Heart left ventricle (tissue), 13 donors: ENCODE measurements around the gene HPSE2.

ENCODE experiments used
- POLR2A ChIP-seq, 2 donors: fragments of 450-650 bp; IDR thresholded peaks; one replicate each; pipeline ENCODE4 v1.6.1; 2017; ENCODE audit warnings: antibody characterized with exemption in 2 of 2, mild to moderate bottlenecking in 2 of 2, moderate library complexity in 2 of 2
- TF ChIP-seq, protein P1 (sequence below), 12 donors: fragments of 200-600 bp; sonication (generic) in 4 of 12; IDR thresholded peaks; one replicate each; pipeline versions ENCODE4 v1.5.0 to v1.8.0; 2018 to 2022; ENCODE audit warnings: antibody characterized with exemption in 12 of 12, mild to moderate bottlenecking in 5 of 12
- donor health status: ischemic (EF 13 %, LVEDD 7.1; RV severe dilation, severe dysfunction).
- donor health status: DM: no; HTN: yes; CAD: no.
- donor health status: DM: no; HTN: no; CAD: no.
- donor health status: ischemic (EF 25% LVEDD 6.9; RV normal size, moderate dysfunction).
- donor health status: ischemic (EF 25% LVEDD 5.7; RV mildly dilated, moderate dysfunction).
- donor health status: ischemic (EF 35%, LVEDD 5.7; RV mildly dilated, moderate dysfunction).
- donor health status: nonischemic (EF 11% LVEDD 7.7; RV severe dilation, severe dysfunction).
- donor health status: DM: yes; HTN: yes; CAD: no.
- donor health status: PGD.
- donor health status: ischemic (EF 29% LVEDD 5.4; RV normal size, mild dysfunction).
- donor health status: nonischemic (EF 23%, LVEDD 6.1; RV moderate dilation, normal function).

GRCh38 chr10:98481404-98481945, 754.2 kb downstream of the HPSE2 start:
- TF ChIP-seq, protein P1, sequence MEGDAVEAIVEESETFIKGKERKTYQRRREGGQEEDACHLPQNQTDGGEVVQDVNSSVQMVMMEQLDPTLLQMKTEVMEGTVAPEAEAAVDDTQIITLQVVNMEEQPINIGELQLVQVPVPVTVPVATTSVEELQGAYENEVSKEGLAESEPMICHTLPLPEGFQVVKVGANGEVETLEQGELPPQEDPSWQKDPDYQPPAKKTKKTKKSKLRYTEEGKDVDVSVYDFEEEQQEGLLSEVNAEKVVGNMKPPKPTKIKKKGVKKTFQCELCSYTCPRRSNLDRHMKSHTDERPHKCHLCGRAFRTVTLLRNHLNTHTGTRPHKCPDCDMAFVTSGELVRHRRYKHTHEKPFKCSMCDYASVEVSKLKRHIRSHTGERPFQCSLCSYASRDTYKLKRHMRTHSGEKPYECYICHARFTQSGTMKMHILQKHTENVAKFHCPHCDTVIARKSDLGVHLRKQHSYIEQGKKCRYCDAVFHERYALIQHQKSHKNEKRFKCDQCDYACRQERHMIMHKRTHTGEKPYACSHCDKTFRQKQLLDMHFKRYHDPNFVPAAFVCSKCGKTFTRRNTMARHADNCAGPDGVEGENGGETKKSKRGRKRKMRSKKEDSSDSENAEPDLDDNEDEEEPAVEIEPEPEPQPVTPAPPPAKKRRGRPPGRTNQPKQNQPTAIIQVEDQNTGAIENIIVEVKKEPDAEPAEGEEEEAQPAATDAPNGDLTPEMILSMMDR (IDR thresholded peaks at IDR 0.05) = no peak
- TF ChIP-seq POLR2A (IDR thresholded peaks at IDR 0.05) = no peak
